GM19328 (cell line): ENCODE data around the gene JOSD2.

Experiments
- ATAC-seq: cut with Tn5 transposase; IDR thresholded peaks from one replicate; pipeline ENCODE4 v1.9.1; 2021; ENCODE audit warnings: mild to moderate bottlenecking, moderate library complexity; ENCODE audit not compliant: unreplicated experiment

Gene JOSD2

DNA sequence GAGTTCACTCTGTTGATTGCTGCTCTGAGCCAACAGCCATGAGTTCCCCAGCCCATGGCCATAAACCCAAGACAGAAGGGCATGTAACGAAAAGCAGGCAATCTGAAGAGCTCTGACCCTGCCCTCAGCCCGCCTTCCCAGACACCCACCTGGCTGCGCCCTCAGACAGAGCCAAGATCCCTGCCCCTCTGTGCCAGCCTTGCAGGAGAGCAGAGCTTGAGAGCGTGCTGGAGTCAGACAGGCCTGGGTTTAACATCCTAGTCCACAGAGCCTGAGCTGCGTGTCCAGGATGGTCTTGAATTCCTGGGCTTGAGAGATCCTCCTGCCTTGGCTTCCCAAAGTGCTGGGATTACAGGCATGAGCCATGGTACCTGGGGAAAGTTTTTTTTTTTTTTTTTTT lies 53.7 kb downstream of the JOSD2 start:
- ATAC-seq = no peak
